GM12865 (cell line): ENCODE measurements around the gene DKK3.

Source experiments
- DNase-seq: peaks from one replicate; pipeline ENCODE4 v3.0.0; 2010; ENCODE audit warnings: low read depth
- H3K4me3 ChIP-seq: 2 replicates; pipeline ENCODE4 v1.5.1; 2011; ENCODE audit warnings: mild to moderate bottlenecking, low read depth, low read length, control low read depth
- CTCF ChIP-seq: IDR thresholded peaks from 2 replicates; pipeline ENCODE4 v1.5.1; 2011; ENCODE audit warnings: low read length, control low read depth, low read depth, inconsistent platforms; ENCODE audit not compliant: insufficient read depth; ENCODE audit errors: missing control alignments

DKK3 gene

GRCh38 chr11:12019866-12020416, 11.5 kb upstream of the DKK3 start:
- no peak for TF ChIP-seq CTCF
- no peak overlapping the region for H3K4me3 ChIP-seq
- DNase-seq: no peak

DNA sequence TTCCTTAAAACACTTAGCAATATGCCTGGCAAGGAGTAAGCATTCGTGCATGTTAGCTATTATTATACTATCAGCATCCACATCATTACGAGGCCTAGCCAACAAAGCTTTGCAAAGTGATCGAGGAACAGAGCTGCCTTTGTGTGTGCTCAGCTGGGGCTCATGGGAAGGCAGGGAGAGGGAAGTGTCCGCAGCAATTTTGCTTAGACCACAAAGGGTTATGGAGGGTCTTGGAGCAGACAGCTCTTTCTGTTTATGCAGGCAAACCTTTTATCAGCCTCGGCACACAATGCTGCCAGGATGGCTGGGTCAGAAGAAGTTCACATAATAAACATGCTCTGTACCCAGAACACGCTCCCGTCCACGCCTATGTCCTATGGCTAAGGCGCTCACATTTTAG, 10.9 kb upstream of the DKK3 start:
- DNase-seq: no peak
- no peak for TF ChIP-seq CTCF
- H3K4me3 ChIP-seq: no peak overlapping the region

DNA sequence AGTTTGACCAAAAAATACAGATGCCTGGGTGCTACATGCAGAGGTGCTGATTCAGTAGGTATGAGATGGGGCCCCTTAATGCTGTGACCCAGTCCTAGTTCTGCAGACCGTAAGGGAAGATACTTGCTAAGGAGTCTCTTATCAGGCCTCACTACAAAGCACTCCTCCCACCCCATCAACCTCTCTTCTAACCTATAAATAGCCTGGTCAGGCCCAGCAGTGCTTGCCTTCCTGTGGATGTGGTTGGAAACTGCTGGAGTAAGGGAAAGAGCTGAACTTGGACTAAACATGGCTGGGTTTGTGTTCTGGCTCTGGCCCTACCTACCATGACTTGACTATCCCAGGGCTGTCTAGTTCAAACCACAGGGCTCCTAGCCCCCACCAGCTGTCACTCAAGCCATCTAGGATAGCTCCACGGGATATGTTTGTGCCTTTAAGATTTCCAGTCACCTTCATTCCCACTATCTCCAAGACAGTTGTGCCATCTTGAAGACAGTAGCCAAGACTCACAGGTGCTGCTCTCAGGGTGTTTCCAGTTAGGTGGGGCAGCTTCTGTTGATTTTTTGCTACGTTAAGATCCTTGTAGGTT, 9.5 kb upstream of the DKK3 start:
- no peak for TF ChIP-seq CTCF
- H3K4me3 ChIP-seq: no peak overlapping the region
- DNase-seq: no peak

- no peak for TF ChIP-seq CTCF
- DNase-seq: no peak
- H3K4me3 ChIP-seq: no peak overlapping the region
These were observed 8.8 kb upstream of the DKK3 start for GRCh38 chr11:12017243-12017678.

GRCh38 chr11:12016246-12016645, 7.8 kb upstream of the DKK3 start:
- no peak overlapping the region for H3K4me3 ChIP-seq
- no peak for TF ChIP-seq CTCF
- DNase-seq: no peak

GRCh38 chr11:12015486-12015885, 7.1 kb upstream of the DKK3 start:
- no peak for DNase-seq
- no peak for TF ChIP-seq CTCF
- H3K4me3 ChIP-seq: no peak overlapping the region

DNA sequence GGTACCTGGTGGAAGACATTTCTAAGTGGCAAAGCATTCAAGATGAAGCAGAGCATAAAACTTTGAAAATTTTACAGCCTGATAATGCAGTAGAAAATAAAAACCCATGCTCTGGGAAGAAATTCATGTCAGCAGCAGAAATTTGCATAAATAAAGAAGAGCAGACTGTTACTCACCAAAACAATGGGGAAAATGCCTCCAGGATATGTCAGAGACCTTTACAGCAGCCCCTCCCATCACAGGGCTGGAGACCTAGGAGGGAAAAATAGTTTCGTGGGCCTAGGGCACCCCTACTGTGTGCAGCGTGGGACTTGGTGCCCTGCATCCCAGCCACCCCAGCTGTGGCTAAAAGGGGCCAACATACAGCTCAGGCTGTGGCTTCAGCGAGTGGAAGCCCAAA, 5.4 kb upstream of the DKK3 start:
- DNase-seq: no peak
- no peak for TF ChIP-seq CTCF
- no peak overlapping the region for H3K4me3 ChIP-seq
